ENCODE results near the gene CEP164. TPM values are rescaled to one million over a fixed set of nuclear protein-coding genes. Genes with fewer than 3 reads are reported as not detected.
"Not testable (repeated sequence)": the region's sequence is repeated elsewhere in the genome, so short reads cannot be mapped to it uniquely, and the experiment has no call there.

The CEP164 gene
- polyA plus RNA-seq, 4 donors, result 22.7 to 43.0 (median 27.0) TPM

- DNase-seq (ENCODE audit: low read depth in 4 of 4, low spot score in 3 of 4), result no peak
These were observed 109.6 kb downstream of the CEP164 start for GRCh38 chr11:117437041-117437790.

DNA sequence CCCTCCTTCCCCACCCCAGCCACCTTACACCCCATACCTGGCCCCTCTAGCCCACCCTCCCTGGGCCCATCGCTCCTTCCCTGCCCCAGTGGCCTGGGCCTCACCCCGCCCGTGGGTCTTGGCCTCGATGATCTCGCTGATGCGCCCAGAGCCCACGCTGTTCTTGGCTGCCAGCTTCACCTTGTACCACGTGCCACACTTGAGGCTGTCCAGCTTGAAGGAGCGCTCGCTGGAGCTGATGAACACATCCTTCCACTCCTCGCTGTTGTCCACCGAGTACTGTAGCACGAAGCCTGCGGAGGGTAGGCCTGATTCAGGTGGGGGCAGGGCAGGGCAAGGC is 110.1 kb downstream of the CEP164 start:
- DNase-seq (ENCODE audit: low read depth in 4 of 4, low spot score in 3 of 4), result no peak

DNA sequence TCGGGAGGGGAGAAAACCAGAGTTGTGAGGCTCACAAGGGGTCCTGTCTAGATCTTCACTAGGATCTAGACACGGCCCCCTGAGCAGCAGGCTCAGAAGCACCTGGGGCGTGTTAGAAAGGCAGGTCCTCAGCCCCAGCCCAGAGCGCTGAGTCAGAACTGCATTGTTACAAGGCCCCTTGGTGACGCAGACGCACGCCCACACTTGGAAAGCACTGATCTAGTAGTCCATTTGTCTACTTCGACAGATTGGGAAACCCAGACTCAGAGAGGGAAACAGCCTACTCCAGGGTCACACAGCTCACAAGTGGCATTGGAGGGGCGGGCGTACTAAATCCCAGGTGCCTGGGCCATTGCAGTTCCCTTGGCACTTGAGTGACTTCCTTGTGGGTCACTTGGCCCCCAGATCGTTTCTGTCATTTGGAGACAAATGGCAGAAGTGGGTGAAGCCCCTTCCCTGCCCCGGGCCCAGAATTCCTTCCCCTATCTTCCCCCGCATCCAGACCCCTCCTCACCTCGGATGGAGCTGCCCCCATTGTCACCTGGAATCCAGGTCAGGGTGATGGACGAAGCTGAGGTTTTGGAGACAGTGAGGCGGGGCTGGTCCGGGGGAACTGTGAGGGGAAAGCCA is 110.8 kb downstream of the CEP164 start:
- DNase-seq (ENCODE audit: low read depth in 4 of 4, low spot score in 3 of 4), result no peak

DNA sequence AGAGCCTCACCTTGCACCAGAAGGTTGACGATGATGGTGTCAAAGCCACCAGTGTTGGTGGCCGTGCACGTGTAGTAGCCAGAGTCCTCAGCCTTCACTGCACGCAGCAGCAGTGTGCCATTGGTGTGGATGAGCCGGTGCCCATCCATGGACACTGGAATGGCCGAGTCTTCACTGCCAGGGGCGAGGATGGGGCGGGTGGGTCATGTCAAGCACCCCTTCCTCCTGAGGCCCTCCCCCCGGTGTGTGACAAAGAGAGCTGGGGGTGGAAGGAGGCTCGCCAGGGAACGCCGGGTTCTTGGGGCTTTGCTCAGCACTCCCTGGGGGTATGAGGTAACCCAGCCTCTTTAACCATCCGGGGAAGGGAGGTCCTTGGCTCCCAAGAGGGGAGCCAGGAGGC is 111.6 kb downstream of the CEP164 start:
- no peak for DNase-seq (ENCODE audit: low read depth in 4 of 4, low spot score in 3 of 4)

- DNase-seq (ENCODE audit: low read depth in 4 of 4, low spot score in 3 of 4), result no peak
These were observed 112.6 kb downstream of the CEP164 start for GRCh38 chr11:117440258-117440657.

GRCh38 chr11:117441146-117441975 is 113.7 kb downstream of the CEP164 start:
- no peak for DNase-seq (ENCODE audit: low read depth in 4 of 4, low spot score in 3 of 4)

GRCh38 chr11:117442049-117442868 is 114.6 kb downstream of the CEP164 start:
- DNase-seq (ENCODE audit: low read depth in 4 of 4, low spot score in 3 of 4), result no peak

DNA sequence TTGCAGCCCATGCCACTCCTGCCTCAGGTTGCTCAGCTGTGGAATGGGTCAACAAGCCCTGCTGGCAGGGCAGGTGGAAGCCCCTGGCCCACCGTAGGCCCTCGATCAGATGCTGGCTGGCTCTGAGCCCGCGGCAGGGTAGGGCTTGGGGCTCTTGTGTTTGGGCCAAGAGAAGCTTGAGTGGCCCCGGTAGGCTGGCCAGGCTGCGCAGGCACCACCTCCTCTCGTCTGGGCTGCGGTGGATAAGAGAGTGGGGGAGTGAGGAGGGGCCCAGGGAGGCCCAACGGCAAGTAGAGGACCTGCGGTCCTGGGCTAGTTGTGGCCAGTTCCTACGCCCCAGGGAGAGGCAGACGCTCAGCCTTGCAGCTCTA is 115.2 kb downstream of the CEP164 start:
- DNase-seq (ENCODE audit: low read depth in 4 of 4, low spot score in 3 of 4), result no peak

DNA sequence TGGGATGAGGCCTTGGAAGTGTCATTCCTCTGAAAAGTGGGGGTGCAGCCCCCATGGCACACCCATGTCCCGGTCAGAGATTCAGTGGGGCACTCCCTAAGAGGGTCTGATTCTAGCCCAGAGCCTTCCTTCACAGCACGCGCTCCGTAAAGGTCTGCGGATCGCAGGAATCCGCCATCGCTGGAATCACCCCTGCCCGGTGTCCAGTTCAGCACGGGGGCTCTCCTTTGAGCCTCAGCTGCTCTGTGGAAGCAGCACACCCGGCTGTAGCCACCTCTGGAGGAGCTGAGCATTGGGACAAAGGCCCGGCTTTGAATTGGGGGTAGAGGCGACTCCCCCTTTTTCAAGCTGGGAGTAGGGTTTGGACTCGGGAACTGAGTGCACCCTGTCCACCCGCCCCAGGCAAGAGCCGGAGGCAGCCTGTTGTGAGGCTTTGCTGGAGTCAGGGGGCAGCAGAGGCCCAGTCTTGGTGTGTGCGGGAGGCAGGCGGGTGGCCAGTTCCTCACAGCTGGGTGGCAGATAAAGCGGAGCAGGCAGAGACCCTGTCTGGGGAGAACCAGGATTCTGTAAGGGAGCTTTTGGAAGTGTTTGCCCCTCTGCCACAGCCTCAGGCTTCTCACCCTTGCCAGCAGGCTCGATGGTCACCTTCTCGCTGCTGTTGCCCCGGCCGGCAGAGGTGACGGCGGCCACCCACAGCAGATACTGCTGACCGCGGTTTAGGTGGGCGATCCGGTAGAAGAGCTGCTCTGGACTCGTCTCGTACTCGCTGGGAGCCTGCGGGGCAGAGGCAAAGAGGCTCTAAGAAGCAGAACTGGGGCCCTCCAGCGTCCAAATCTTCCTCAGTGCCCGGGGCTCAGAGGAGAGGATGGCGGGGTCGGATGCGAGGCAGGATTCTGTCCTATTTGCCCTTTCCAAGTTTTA is 115.9 kb downstream of the CEP164 start:
- DNase-seq (ENCODE audit: low read depth in 4 of 4, low spot score in 3 of 4), result peak in 3 of 4 donors; percentile 39 to 54 (median 48)

DNA sequence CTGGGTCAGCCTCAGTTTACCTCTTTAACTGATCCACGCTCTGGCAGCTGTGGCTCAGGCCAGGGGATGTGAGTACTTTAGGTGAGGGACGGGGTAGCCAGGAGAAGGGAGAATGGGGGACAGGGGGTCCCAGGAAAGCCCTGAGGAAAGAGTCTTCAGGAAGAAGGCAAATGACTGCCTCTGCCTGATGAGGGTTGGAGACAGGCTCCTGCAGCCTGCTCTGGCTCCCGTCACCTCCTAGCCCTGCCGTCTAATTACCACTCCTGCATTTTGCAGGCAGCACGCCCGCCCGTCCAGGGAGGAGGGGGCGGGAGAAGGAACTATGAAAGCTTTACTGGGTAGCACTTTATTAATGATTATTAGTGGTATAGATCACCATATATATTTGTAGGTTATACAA is 116.6 kb downstream of the CEP164 start:
- DNase-seq (ENCODE audit: low read depth in 4 of 4, low spot score in 3 of 4), result no peak

GRCh38 chr11:117444711-117445658 is 117.3 kb downstream of the CEP164 start:
- no peak for DNase-seq (ENCODE audit: low read depth in 4 of 4, low spot score in 3 of 4)

GRCh38 chr11:117449111-117449693 is 121.5 kb downstream of the CEP164 start:
- no peak for DNase-seq (ENCODE audit: low read depth in 4 of 4, low spot score in 3 of 4)

DNA sequence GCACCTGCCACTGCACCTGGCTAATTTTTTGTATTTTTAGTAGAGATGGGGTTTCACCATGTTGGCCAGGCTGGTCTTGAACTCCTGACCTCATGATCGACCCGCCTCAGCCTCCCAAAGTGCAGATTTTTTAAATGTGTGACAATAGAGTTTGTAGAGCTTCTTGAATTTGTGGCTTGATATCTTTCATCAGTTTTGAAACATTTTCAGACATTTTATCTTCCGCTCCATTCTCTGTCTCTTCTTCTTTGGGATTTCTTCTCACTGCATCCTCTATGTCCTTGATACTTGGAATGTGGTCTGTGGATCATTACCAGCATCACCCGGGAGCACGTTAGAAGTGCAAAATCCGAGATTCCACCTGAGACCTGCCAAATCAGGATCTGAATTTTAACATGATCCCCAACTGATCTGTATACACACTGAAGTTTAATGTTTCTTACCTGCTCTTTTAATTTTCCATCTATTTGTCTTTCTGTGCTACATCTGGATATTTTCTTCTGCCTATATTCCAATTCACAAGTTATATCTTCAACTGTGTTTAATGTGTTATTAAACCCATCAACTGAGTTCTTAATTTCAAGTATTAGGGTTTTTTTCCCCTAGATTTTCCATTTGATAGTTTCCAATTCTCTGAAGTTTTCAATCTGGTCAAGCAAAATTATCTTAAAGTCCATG is 126.4 kb downstream of the CEP164 start:
- no peak for DNase-seq (ENCODE audit: low read depth in 4 of 4, low spot score in 3 of 4)

- DNase-seq (ENCODE audit: low read depth in 4 of 4, low spot score in 3 of 4), result no peak
These were observed 126.9 kb downstream of the CEP164 start for GRCh38 chr11:117454564-117454917.

DNA sequence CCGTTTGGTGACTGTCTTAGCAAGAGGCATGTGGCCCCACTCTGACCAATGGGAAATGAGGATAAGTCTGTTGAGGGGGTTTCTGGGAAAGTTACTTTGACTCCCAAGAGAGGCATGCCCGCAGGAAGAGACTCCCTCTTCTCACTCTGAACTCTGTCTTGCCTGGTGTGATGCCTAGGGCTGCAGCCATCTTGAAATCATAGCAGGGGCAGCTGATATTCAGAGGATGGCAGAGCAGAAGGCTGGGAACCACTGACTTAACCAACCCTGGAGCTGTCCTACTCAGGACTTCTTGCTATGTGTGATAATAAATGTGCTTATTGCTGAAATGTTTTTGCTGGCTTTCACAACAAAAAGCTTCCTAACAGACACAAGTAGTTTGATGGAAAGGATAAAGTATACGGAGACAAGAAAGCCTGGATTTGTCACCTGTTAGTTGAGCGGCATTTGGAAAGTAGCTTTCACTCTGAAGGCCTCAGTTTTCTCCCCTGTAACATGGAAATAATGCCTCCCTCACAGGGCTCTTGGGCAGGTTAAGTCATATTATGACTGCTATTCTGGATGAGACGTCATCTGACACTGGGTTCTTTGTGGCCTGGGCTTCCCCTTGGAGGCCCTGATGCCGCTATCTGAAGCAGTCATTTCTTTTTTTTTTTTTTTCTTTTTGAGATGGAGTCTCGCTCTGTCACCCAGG is 128.5 kb downstream of the CEP164 start:
- DNase-seq (ENCODE audit: low read depth in 4 of 4, low spot score in 3 of 4), result no peak

GRCh38 chr11:117456721-117457029 is 129.0 kb downstream of the CEP164 start:
- DNase-seq (ENCODE audit: low read depth in 4 of 4, low spot score in 3 of 4), result not testable (repeated sequence)

GRCh38 chr11:117457031-117457785 is 129.6 kb downstream of the CEP164 start:
- DNase-seq (ENCODE audit: low read depth in 4 of 4, low spot score in 3 of 4), result no peak
